PFSK-1 (cell line): ENCODE results near the gene WDR90.

Experiments used
- FOXP2 ChIP-seq: optimal IDR thresholded peaks from 2 replicates; pipeline ENCODE3; 2011; ENCODE audit warnings: borderline replicate concordance, control low read depth, inconsistent platforms; ENCODE audit not compliant: insufficient read depth; ENCODE audit errors: extremely low read length, extremely low read depth
- POLR2AphosphoS5 ChIP-seq: IDR thresholded peaks from 2 replicates; pipeline ENCODE4 v1.6.1; 2012; ENCODE audit warnings: low read depth, mild to moderate bottlenecking, control low read depth, low read length, moderate library complexity
- SIN3A ChIP-seq: IDR thresholded peaks from 2 replicates; pipeline ENCODE4 v1.6.1; 2012; ENCODE audit warnings: mild to moderate bottlenecking, low read length, moderate library complexity, borderline replicate concordance; ENCODE audit not compliant: insufficient read depth
- TAF1 ChIP-seq: IDR thresholded peaks from 2 replicates; pipeline ENCODE4 v1.6.1; 2012; ENCODE audit warnings: low read length, control low read depth, borderline replicate concordance; ENCODE audit not compliant: insufficient read depth
- TF ChIP-seq, protein P1 (sequence below), 2 experiments: IDR thresholded peaks; 2 replicates each; pipeline versions ENCODE4 v1.6.1 to v1.8.0; 2011 to 2012; ENCODE audit warnings: low read depth in 2 of 2, low read length in 2 of 2, control low read depth in 1 of 2, inconsistent platforms in 1 of 2, mild to moderate bottlenecking in 1 of 2, moderate library complexity in 1 of 2; ENCODE audit not compliant: insufficient read depth in 1 of 2

WDR90 gene

DNA sequence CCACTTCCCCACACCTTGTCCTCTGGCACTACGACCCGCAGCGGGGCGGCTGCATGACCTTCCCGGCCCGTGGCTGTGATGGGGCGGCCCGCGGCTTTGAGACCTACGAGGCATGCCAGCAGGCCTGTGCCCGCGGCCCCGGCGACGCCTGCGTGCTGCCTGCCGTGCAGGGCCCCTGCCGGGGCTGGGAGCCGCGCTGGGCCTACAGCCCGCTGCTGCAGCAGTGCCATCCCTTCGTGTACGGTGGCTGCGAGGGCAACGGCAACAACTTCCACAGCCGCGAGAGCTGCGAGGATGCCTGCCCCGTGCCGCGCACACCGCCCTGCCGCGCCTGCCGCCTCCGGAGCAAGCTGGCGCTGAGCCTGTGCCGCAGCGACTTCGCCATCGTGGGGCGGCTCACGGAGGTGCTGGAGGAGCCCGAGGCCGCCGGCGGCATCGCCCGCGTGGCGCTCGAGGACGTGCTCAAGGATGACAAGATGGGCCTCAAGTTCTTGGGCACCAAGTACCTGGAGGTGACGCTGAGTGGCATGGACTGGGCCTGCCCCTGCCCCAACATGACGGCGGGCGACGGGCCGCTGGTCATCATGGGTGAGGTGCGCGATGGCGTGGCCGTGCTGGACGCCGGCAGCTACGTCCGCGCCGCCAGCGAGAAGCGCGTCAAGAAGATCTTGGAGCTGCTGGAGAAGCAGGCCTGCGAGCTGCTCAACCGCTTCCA is 15.7 kb upstream of the WDR90 start:
- TF ChIP-seq, protein P1, sequence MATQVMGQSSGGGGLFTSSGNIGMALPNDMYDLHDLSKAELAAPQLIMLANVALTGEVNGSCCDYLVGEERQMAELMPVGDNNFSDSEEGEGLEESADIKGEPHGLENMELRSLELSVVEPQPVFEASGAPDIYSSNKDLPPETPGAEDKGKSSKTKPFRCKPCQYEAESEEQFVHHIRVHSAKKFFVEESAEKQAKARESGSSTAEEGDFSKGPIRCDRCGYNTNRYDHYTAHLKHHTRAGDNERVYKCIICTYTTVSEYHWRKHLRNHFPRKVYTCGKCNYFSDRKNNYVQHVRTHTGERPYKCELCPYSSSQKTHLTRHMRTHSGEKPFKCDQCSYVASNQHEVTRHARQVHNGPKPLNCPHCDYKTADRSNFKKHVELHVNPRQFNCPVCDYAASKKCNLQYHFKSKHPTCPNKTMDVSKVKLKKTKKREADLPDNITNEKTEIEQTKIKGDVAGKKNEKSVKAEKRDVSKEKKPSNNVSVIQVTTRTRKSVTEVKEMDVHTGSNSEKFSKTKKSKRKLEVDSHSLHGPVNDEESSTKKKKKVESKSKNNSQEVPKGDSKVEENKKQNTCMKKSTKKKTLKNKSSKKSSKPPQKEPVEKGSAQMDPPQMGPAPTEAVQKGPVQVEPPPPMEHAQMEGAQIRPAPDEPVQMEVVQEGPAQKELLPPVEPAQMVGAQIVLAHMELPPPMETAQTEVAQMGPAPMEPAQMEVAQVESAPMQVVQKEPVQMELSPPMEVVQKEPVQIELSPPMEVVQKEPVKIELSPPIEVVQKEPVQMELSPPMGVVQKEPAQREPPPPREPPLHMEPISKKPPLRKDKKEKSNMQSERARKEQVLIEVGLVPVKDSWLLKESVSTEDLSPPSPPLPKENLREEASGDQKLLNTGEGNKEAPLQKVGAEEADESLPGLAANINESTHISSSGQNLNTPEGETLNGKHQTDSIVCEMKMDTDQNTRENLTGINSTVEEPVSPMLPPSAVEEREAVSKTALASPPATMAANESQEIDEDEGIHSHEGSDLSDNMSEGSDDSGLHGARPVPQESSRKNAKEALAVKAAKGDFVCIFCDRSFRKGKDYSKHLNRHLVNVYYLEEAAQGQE (IDR thresholded peaks at IDR 0.05; ENCODE audit: insufficient read depth in 1 of 2, low read depth in 2 of 2, low read length in 2 of 2) = no peak

DNA sequence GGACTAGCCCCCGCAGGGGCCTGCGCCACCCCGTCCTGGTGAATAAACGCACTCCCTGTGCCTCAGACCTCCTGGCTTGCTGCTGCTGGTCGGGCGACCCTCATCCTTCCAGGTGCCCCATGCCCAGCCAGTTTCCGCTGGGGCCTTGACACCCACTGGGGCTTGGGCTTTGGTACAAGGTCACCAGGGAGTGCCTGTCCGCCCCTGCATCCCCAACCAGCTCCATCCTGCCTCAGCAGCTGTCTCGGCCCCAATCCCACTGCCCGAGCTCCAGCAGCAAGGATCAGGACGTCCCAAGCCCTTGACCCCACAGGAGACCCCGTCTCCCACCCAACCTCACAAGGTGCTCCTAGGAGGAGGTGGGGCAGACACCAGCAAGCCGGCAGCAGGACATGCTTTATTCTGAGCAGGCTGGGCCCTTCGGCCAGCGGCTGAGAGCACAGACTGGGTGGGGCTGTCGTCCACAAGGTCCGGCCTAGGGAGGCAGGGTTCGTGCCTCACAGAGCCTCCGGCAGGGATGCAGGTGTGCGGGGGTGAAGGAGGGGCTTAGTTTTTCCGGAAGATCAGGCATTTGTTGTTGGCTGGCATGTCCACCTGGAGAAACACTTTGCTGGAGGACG is 15.0 kb upstream of the WDR90 start:
- no peak for TF ChIP-seq POLR2AphosphoS5
- TF ChIP-seq FOXP2 = no peak
- no peak for TF ChIP-seq TAF1
- TF ChIP-seq, protein P1 (IDR thresholded peaks at IDR 0.05; ENCODE audit: insufficient read depth in 1 of 2, low read depth in 2 of 2, low read length in 2 of 2) = no peak
- no peak for TF ChIP-seq SIN3A

DNA sequence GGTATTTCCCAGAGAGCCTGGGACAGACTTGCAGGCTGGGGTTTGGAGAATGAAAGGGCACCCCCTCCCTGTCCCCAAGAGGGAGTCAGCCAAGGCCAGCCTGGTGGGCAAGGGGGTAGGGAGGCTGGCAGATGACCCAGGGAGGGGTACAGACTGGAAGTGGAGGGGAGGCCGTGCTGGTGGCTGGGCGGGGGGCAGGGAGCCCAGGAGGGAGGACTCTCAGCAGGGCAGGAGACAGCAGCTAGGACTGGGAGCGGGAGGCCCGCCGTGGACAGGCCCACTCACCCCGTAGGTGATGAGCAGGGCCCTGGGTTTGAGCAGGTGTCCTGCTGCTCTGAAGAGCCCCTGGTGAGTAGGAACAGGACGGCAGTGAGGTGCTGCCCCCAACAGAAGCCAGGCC is 14.2 kb upstream of the WDR90 start:
- TF ChIP-seq POLR2AphosphoS5 (no peak), FOXP2 (no peak), SIN3A (no peak), TAF1 (no peak)
- TF ChIP-seq, protein P1 (IDR thresholded peaks at IDR 0.05; ENCODE audit: insufficient read depth in 1 of 2, low read depth in 2 of 2, low read length in 2 of 2) = no peak

DNA sequence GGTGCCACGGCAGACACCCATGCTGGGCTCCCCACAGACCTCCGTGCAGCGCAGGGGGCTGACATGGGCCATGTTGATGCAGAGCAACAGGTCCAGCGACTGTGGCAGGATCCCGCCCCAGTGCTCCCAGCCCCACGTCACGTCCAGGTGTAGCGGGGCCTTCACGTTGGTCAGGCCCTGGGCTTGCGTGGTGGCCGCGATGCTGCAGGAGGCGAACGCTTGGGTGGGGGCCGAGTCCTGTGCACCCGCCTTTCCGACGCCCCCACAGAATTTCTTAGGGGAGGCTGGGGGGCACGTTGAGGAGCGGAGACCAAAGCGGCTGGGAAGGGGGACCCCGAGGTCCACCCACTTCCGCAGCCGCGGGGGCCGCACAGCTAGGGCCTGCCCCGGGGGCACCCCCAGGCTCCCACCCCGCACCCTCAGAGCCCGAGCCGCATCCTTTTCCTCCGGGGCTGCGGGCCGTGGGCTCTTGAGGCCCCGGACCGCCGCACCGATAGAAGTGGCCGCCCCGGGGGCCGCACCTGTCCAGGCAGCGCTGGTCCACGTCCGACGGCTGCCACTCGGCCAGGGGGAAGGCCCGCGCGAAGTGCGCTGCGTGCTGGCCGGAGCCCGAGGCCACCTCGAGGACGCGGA is 13.5 kb upstream of the WDR90 start:
- TF ChIP-seq FOXP2 = no peak
- no peak for TF ChIP-seq TAF1
- TF ChIP-seq SIN3A = no peak
- TF ChIP-seq POLR2AphosphoS5 = no peak
- TF ChIP-seq, protein P1 (IDR thresholded peaks at IDR 0.05; ENCODE audit: insufficient read depth in 1 of 2, low read depth in 2 of 2, low read length in 2 of 2) = no peak
